Measurements from ENCODE around the gene SORBS1.

The SORBS1 gene

GRCh38 chr10:95431900-95432342, 129.2 kb downstream of the SORBS1 start:
- Histone ChIP-seq H3K36me3 (ENCODE audit: control insufficient read depth in 2 of 2, insufficient read depth in 1 of 2, low read length in 2 of 2) (no peaks in the 10 kb centered on the region), H3K9me3 (ENCODE audit: control insufficient read depth, insufficient read depth, low read depth, low read length) (no peaks in the 10 kb centered on the region), H3K4me1 (ENCODE audit: control insufficient read depth, insufficient read depth, low read length) (no peaks in the 10 kb centered on the region), H3K4me3 (ENCODE audit: low read depth, low read length) (no peak overlapping the region), H3K27ac (ENCODE audit: extremely low read depth, low read depth, low read length) (no peak overlapping the region)
- TF ChIP-seq ZNF26 (tag by site-specific recombination; IDR thresholded peaks at IDR 0.05) (no peak), ZNF423 (tag by site-specific recombination; IDR thresholded peaks at IDR 0.05) (no peak), PRDM4 (tag by site-specific recombination; IDR thresholded peaks at IDR 0.05) (no peak), ZNF449 (tag by site-specific recombination; IDR thresholded peaks at IDR 0.05) (0 out of 2 replicates have a peak, but pooled peaks have one; percentile 51)
- POLR2A ChIA-PET = interaction anchor here (1.4 kb wide), 1 partner anchor 171 kb away, joined by 3 read pairs; no protein-coding TSS in a partner anchor
- CTCF ChIA-PET = interaction anchor here (0.7 to 8.0 kb wide), 10 partner anchors 11 to 1312 kb away, joined by 3 to 166 read pairs (median 4); no protein-coding TSS in a partner anchor

GRCh38 chr10:95430231-95430951, 130.8 kb downstream of the SORBS1 start:
- Histone ChIP-seq H3K27ac (ENCODE audit: extremely low read depth, low read depth, low read length) (no peak overlapping the region), H3K4me3 (ENCODE audit: low read depth, low read length) (no peak overlapping the region), H3K36me3 (ENCODE audit: control insufficient read depth in 2 of 2, insufficient read depth in 1 of 2, low read length in 2 of 2) (no peaks in the 10 kb centered on the region), H3K9me3 (ENCODE audit: control insufficient read depth, insufficient read depth, low read depth, low read length) (no peaks in the 10 kb centered on the region), H3K4me1 (ENCODE audit: control insufficient read depth, insufficient read depth, low read length) (no peaks in the 10 kb centered on the region)
- TF ChIP-seq CTCF (tag by site-specific recombination; IDR thresholded peaks at IDR 0.05) = peak; percentile 87
- TF ChIP-seq ZFP69B (tag by site-specific recombination; IDR thresholded peaks at IDR 0.05) = no peak
- 0 out of 2 replicates have a peak, but pooled peaks have one; percentile 36 for TF ChIP-seq ZNF660 (tag by site-specific recombination; IDR thresholded peaks at IDR 0.05)
- no peak; the same call in 1 of the 2 replicates for TF ChIP-seq TSHZ1 (tag by site-specific recombination; IDR thresholded peaks at IDR 0.05; ENCODE audit: borderline replicate concordance)
- TF ChIP-seq ZNF121 (tag by site-specific recombination; IDR thresholded peaks at IDR 0.05) = 0 out of 2 replicates have a peak, but pooled peaks have one; percentile 8
- 0 out of 2 replicates have a peak, but pooled peaks have one; percentile 39 for TF ChIP-seq ZSCAN30 (tag by site-specific recombination; IDR thresholded peaks at IDR 0.05)
- TF ChIP-seq ZEB2 (tag by site-specific recombination; IDR thresholded peaks at IDR 0.05) = 0 out of 2 replicates have a peak, but pooled peaks have one; percentile 19
- peak; percentile 98 for TF ChIP-seq ZNF654 (tag by site-specific recombination; IDR thresholded peaks at IDR 0.05; ENCODE audit: low read depth)
- ChIA-PET CTCF (interaction anchor here (0.5 to 8.0 kb wide), 57 partner anchors 8 to 816 kb away, joined by 3 to 166 read pairs (median 4); no protein-coding TSS in a partner anchor), POLR2A (interaction anchor here (1.4 kb wide), 1 partner anchor 173 kb away, joined by 3 read pairs; no protein-coding TSS in a partner anchor)

Data from HEK293 (cell line).